ENCODE results near the gene KIF5B.

GRCh38 chr10:32028710-32029109 is 27.5 kb downstream of the KIF5B start:
- TF ChIP-seq CTCF (IDR thresholded peaks at IDR 0.05) (no peak), POLR2A (IDR thresholded peaks at IDR 0.05; ENCODE audit: low read depth) (no peak)

All from esophagus muscularis mucosa (tissue), 3 donors.